GM18498 (cell line): ENCODE data around the gene SYNPO2.
"Not testable (repeated sequence)": the region's sequence is repeated elsewhere in the genome, so short reads cannot be mapped to it uniquely, and the experiment has no call there.

Source experiments
- ATAC-seq: cut with Tn5 transposase; IDR thresholded peaks from one replicate; pipeline ENCODE4 v1.9.1; 2021; ENCODE audit warnings: mild to moderate bottlenecking, moderate library complexity; ENCODE audit not compliant: unreplicated experiment

The SYNPO2 gene

GRCh38 chr4:118972167-118972566 lies 83.5 kb downstream of the SYNPO2 start:
- ATAC-seq: no peak

- ATAC-seq: no peak
Measured at GRCh38 chr4:118973295-118973694, 84.6 kb downstream of the SYNPO2 start.

GRCh38 chr4:118974758-118975157 lies 86.1 kb downstream of the SYNPO2 start:
- no peak for ATAC-seq

DNA sequence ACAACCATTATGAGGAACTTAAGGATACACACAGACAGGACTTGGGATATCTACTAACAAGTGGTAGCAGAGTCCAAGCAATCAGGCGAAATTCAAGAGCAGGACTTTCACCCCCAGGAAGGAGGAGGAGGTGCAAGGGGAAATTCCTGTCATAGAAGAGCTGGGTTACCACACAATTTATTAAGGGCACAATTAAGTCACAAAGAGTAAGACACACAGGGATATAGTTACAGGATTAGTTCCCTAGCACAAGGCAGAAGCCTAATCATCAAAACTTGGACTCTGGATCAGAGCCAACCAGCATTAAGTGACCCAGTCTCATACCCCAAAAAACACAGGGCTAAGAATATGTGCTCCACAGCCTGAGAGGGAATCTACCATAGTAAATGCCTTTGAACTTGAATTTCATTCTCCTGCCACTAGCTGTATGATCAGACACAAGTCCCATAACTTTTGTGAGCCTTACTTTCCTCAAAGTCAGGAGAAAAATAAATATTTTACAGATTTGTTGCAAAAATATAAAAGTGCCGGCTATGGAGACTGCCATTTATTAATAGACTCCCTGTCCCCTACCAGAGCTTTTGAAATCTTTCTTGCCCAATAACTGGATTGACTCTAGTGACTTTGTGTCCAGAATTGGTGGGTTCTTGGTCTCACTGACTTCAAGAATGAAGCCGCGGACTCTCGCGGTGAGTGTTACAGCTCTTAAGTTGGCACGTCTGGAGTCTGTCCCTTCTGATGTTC lies 87.0 kb downstream of the SYNPO2 start:
- ATAC-seq: no peak

- not testable (repeated sequence) for ATAC-seq
Measured at GRCh38 chr4:118976193-118976560, 87.5 kb downstream of the SYNPO2 start.

DNA sequence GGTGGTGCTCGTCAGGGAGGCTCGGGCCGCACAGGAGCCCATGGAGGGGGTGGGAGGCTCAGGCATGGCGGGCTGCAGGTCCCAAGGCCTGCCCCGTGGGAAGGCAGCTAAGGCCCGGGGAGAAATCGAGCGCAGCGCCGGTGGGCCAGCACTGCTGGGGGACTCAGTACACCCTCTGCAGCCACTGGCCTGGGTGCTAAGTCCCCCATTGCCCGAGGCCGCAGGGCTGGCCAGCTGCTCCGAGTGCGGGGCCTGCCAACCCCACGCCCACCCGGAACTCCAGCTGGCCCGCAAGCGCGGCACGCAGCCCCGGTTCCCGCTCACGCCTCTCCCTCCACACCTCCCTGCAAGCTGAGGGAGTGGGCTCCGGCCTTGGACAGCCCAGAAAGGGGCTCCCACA lies 88.4 kb downstream of the SYNPO2 start:
- ATAC-seq: not testable (repeated sequence)

GRCh38 chr4:118979712-118980111 lies 91.1 kb downstream of the SYNPO2 start:
- ATAC-seq: no peak

GRCh38 chr4:118981171-118981838 lies 92.7 kb downstream of the SYNPO2 start:
- no peak for ATAC-seq

GRCh38 chr4:118981839-118982381 lies 93.3 kb downstream of the SYNPO2 start:
- peak; percentile 94 for ATAC-seq

DNA sequence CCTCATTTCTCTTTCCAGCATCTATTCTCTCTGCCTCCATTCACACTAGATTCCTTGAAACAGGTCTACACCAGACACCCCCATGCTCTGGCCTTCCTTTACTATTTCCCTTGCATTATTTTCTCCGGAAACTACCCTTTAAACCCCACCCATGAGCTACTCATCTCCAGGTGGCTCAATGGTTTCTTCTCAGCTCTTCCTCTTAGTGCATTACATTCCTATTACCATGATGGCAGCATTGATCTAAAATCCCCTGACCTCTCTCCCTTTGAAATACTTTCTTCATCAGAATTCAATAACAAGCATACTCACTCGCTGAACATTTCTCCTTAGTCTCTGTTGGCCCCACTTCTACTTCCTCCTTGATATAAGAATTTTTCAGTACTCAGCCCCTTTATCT lies 94.6 kb downstream of the SYNPO2 start:
- ATAC-seq: no peak

GRCh38 chr4:118983831-118984230 lies 95.2 kb downstream of the SYNPO2 start:
- ATAC-seq: no peak

DNA sequence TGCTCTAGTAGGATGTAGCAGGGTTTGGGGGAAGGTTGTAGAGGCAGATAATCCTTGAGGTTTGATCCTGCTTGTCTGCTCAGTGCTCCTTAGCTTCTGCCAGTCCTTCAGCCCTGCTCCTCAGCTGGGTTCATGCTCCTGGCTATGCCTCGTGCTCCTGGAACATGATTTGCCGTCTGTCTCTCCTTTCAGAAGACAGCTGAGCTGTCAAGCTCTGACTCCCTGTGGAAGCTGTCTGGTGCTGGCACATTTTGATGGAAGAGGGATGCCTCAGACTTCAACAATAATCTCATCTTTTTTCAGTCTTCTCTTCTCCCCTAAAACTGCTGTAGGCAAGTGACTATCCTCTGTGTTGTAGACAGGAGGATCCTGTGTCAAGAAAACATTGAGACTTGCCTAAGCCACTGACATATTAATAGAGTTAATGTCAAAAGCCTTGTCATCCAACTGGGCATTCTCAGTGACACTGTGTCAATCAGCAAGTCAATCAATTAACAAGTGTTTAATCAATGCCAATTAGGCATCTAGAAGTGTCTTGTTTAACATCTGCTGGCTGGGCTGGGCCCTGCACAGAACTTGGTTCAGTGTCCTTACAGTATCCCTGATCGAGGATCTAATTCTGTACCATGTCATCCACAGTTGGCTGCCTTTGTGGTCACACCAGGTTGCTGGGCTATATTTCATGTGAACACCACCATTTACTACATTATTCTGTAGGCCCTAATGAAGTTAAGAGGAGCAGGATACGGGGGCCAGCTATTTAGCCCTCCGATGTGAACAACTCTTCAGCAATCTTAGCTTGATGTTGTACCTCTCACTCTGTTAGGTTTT lies 96.7 kb downstream of the SYNPO2 start:
- no peak for ATAC-seq

DNA sequence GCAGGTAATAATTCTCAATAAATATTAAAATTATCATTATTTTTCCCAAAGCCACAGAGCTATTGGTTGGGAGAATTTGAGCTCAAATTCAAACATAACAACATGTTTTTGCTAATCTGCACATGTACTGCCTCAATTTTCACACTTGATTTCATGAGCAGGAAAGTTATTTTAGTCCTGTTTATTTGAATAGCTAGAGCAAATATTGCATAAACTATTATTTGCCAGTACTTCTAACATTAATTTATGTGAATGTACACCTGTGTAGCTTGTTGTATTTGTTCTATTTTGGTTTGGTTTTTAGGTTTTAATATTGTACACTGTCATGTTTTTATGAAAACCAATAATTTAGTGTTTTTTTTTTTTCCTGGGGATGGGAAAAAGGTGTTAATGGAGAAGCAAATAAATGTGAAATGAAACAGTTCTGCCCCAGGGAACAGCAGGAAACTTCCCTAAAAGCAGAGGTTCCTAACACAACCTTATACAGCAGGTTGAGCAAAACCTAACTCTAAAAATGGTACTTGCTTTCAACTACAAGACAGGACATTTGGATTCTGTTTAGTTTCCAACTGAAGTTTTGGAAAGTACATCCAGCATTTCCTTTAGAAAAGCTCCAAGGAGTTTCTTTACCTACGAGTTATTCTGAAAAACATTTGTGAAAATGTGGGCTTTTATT lies 99.4 kb downstream of the SYNPO2 start:
- ATAC-seq: no peak

DNA sequence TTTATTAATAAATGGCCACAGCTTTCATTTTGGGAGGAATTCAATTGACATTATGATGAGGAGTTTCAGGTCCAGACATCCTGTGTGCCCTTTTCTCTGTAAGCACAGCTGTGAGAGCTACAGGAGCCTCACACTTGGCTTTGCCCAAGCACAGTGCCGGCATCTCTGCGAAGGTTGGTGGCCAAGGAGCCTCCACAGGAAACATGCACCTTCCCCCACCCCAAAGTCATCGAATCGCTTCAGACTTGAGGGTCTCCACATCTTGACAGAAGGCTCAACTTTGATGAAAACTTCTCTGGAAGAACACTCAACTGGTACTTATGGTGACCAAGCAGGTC lies 100.0 kb downstream of the SYNPO2 start:
- no peak for ATAC-seq

DNA sequence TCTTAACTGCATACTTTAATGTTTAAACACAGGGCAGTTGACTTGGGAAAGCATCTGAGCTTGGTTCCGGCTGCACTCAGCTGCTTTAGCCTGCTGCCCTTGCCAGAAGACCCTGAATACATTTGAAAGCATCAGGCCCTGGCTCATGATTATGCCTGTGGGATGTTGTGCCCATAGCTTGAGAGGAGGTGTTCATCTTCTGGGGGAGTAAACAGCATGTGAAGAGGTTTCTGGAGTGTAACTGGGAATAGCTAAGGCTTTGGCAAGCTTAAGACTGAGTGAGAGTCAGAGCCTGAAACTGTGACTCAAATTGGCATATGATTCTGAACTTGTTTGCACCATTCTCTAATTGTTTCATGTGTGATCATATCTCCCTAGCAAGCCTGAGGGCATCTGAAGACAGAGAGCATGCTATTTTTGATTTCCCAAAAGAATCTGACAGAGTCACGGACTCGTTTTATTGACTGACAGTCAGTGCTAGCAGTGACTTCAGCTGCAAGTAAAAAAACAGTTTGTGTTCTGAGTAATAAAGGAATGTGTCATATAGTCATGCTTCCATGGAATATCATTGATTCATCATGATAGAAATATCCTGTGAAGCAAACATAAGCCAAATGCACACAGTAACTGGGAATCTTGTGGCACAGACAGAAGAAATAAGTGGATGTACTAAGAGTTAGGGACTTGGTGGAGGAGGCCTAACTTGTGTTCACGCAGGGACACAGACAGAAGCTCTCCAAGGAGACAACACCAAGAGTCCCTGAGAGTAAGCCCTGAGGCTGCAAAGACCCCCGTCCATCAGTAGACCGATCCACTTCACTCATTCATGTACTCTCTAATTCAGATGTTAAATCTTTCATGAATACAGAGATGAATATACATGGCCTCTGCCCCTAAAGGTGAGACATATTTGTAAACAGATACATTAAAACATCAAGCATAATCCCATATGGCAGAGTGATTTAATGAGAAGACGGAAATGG lies 100.7 kb downstream of the SYNPO2 start:
- ATAC-seq: no peak

- ATAC-seq: peak; percentile 74
Measured at GRCh38 chr4:118991686-118992085, 103.0 kb downstream of the SYNPO2 start.

DNA sequence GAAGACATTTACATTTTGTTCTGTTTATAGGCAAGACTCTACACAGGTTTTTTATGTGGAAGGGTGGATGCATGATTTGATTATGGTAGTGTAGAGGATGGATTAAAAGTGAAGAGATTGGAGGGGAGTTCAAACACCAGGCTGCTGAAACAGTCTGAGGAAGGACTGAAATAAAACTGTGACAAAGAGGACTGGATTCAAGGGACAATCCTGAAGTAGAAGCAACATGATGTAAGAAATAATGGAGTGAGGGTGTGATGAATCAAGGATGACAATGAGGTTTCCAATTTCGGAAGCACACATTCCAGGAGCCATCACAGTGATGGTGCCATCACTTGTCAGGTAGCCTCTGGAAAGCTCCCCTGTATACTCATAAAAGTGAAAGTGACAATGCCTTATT lies 103.5 kb downstream of the SYNPO2 start:
- no peak for ATAC-seq

GRCh38 chr4:118993333-118993732 lies 104.7 kb downstream of the SYNPO2 start:
- ATAC-seq: no peak

DNA sequence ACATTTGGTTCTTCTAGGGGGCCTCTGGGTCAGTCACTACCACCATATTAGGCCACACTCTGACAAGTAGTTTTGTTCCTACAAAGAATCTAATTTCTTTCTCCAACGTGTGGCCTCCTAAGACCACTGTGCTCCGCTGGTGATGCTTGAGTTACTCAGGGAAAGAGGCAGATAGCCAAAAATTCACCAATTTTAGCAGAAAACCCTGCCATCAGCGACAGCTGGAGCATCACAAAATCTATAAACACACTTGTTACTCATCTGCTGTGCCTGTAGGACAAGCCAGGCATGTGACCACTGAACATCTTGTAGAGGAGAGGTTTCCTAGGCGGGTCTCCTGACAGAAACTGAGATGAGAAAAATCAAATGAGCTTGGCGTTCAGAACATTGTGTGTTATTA lies 105.4 kb downstream of the SYNPO2 start:
- ATAC-seq: no peak
